CD4-positive, alpha-beta T cell treated with Interleukin-4 for 4 hours (primary cell): ENCODE measurements around the gene PLTP.
A peak's percentile ranks its signal among the peaks of the same experiment; 100 is the strongest.

Experiments
- DNase-seq: peaks from one replicate; pipeline ENCODE4 v3.0.0-alpha.2; 2020

PLTP gene

DNA sequence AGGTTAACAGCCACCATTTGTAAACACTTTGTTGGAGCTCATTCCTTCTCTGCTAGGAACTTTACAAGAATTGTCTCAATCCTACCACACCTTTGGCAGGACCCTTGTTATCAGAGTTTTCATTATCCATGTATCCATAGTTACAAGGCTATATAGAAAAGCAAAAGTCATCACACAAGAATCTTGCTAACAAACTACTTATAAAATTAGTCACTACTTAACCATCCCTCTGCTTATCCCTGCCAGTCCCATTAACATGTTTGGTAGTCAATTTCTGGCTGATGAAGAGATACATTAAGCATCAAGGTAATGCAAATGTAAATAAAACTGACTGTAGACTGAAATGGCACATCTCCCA is 44.2 kb downstream of the PLTP start:
- DNase-seq, result no peak

GRCh38 chr20:45867136-45867818 is 44.7 kb downstream of the PLTP start:
- DNase-seq, result no peak

GRCh38 chr20:45866454-45866853 is 45.5 kb downstream of the PLTP start:
- DNase-seq, result no peak

DNA sequence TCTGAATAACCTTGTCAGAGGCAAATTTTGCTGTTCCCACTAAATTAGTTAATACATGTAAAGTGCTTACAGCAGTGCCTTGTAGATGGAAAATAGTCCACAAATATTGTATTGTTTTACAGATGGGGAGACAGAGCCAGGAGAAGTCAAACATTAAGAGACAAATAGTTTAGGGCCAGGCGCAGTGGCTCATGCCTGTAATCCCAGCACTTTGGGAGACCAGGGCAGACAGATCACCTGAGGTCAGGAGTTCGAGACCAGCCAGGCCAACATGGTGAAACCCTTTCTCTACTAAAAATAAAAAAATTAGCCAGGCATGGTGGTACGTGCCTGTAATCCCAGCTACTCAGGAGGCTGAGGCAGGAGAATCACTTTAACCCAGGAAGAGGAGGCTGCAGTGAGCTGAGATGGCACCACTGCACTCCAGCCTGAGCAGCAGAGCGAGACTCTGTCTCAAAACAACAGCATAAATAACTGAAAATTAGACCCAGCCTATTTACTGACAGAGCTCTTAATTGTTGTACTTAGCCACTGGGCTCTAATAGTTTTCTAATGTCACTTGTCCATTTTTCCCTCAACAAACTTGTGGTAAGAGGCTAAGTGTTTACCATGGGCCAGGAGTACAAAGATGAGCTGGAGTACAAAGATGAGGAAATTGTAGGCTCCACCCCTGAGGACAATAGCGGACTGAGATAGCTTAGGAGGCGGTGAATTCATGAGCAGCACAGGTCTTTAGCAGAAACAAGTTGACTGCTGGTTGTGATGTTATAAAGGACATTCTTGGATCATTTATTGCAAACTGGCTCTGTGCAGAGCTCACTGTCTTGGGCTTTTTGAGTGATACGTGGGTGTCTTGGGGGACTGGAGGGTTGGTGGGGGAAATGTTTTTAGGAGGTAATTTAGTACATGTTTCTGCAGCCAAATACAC is 48.1 kb downstream of the PLTP start:
- no peak for DNase-seq

- no peak for DNase-seq
Measured at GRCh38 chr20:45861221-45862075, 50.5 kb downstream of the PLTP start.

DNA sequence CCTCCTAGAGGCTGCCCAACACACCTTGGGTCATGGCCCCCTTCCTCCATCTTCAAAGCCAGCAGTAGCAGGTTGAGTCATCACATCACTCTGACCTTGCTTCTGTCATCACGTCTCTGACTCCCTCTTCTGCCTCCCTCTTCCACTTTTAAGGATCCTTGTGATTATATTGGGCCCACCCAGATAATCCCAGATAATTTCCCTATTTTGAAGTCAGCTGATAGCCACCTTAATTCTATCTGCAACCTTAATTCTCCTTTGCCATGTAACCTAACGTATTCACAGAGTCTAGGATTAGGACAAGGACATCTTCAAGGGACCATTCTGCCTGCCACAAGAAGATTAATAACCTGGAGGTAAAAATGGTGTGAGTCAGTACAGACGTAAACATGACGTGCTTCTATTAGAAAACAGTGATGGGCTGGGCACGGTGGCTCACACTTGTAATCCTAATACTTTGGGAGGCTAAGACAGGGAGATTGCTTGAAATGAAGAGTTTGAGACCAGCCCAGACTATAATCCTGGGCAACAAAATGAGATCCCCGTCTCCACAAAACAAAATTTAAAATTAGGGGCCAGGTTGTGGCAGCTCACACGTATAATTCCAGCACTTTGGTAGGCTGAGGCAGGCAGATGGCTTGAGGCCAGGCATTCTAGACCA is 51.3 kb downstream of the PLTP start:
- DNase-seq, result no peak

- DNase-seq, result no peak
Measured at GRCh38 chr20:45859916-45860315, 52.0 kb downstream of the PLTP start.

GRCh38 chr20:45857882-45858216 is 54.1 kb downstream of the PLTP start:
- DNase-seq, result peak; percentile 17

- DNase-seq, result peak; percentile 100
Measured at GRCh38 chr20:45857114-45857881, 54.7 kb downstream of the PLTP start, which contains the start of the genes ACOT8 and ZSWIM3. Gene ACOT8, minus strand, starts transcription at chr20:45857392. Its CDS starts 77 bp downstream, at chr20:45857315. Gene ZSWIM3, plus strand, starts transcription at chr20:45857614. Its CDS starts 212 bp downstream, at chr20:45857826.

DNA sequence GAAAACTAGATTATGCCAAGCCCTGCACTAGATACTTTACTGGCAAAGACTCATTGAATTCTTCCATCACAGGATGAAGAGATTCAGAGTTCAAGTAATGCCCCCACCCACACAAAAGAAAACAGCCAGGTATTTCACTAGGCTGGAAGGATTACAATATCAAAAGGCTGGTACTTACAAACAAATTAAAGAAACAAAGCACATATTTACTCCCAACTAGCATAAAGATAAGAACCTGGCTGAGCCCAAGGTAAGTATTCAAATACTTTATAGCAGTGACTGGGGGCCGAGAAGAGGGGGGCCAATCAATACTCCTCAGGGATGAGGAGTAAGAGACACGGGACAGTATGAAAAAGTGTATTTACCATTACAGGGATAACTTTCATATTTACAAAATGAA is 58.5 kb downstream of the PLTP start:
- DNase-seq, result no peak

- DNase-seq, result no peak
Measured at GRCh38 chr20:45852326-45852725, 59.6 kb downstream of the PLTP start.

DNA sequence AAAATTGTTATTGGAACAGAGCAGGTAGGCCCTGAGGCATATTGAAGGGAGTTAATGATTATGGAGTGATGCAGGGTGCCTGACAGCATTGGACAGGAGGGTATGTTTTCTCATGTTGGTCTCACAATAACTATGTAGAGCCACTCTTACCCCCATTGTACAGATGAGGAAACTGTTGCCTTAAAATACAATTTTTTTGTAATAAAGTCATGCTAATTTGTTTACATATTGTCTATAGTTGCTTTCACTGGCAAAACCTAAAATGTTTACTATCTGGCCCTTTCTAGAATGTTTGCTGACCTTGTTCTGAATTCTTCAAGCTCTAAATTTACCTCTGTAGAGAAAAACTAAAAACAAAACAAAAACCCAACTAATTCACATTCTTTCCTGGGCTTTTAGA is 60.5 kb downstream of the PLTP start:
- DNase-seq, result no peak

DNA sequence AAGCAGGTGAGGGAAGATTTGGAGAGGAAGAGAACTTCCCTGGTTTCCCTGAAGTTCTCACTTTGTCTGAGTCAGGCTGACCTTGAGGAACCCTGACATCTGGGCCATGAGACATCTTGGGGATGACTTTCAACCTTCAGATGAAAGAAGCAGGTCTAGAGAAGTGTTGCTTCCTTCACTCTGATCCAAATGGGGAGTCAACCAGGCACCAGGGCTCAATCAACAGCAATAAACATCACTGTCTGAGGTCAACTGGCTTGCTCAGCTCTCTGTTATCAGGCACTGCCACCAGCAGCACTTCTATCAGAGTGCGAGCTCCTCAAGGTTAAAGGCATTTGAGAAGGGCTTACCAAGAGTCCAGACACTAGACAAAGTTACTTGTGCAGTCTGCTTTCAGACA is 61.0 kb downstream of the PLTP start:
- DNase-seq, result no peak

GRCh38 chr20:45850238-45850637 is 61.7 kb downstream of the PLTP start:
- DNase-seq, result no peak

DNA sequence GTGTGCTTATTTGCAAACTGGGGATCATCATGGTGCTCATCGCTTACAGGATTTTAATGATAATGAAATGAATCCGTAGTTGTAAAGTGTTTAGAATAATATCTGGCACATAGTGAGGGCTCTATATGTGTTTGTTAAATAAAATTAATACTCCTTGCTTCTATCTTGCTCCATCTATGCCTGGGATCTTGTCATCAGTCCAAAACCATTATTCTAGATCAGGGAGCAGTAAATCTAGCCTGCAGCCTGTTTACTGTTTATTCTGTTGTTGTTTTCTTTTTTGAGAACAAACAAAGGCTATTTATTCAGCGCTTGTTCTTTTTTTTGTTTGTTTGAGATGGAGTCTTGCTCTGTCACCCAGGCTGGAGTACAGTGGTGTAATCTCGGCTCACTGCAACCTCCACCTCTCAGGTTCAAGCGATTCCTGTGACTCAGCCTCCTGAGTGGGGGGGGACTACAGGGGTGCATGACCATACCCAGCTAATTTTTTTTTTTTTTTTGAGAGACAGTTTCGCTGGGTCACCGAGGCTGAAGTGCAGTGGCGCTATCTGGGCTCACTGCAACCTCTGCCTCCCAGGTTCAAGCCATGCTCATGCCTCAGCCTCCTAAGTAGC is 62.9 kb downstream of the PLTP start:
- no peak for DNase-seq
